SK-N-MC (cell line): ENCODE data around the gene TSPYL1.

ENCODE experiments used
- EZH2 ChIP-seq: fragments of 200-600 bp; sonication (generic); IDR thresholded peaks from one replicate; pipeline ENCODE4 v1.6.1; 2017; ENCODE audit warnings: antibody characterized with exemption
- FOXP2 ChIP-seq: optimal IDR thresholded peaks from 2 replicates; pipeline ENCODE3; 2011; ENCODE audit warnings: mild to moderate bottlenecking, moderate library complexity; ENCODE audit not compliant: insufficient read depth; ENCODE audit errors: extremely low read length, control extremely low read depth
- POLR2AphosphoS5 ChIP-seq: IDR thresholded peaks from 2 replicates; pipeline ENCODE4 v1.6.1; 2012; ENCODE audit warnings: mild to moderate bottlenecking, low read depth, low read length, borderline replicate concordance

GRCh38 chr6:116267836-116268588 lies 11.7 kb downstream of the TSPYL1 start:
- TF ChIP-seq EZH2 (no peak), POLR2AphosphoS5 (no peak), FOXP2 (no peak)
